Fibroblast of the aortic adventitia (primary cell): Measurements from ENCODE around the gene MT1E. TPM values are rescaled to one million over a fixed set of nuclear protein-coding genes. Genes with fewer than 3 reads are reported as not detected.

Source experiments
- DNase-seq: peaks from one replicate; pipeline ENCODE4 v3.0.0-alpha.2; 2010; ENCODE audit warnings: low read depth
- H3K4me3 ChIP-seq: 2 replicates; pipeline ENCODE4 v1.5.1; 2011; ENCODE audit warnings: low read depth, mild to moderate bottlenecking, control low read depth, low read length, moderate library complexity
- total RNA-seq: library from RNA; depleted of rRNA; stranded (reverse); fragments of >200 nt; gene quantifications from 2 replicates; pipeline ENCODE4 v1.2.3, GENCODE V29; 2012; ENCODE audit warnings: low replicate concordance
- TF ChIP-seq, protein P1 (sequence below): IDR thresholded peaks from 2 replicates; pipeline ENCODE4 v1.5.1; 2011; ENCODE audit warnings: mild to moderate bottlenecking, low read length, control low read depth, inconsistent platforms; ENCODE audit not compliant: insufficient read depth

The MT1E gene
- total RNA-seq, 1 donor = 54.7 TPM

GRCh38 chr16:56610017-56610608 is 15.5 kb upstream of the MT1E start:
- H3K4me3 ChIP-seq = peak overlapping the region; percentile 76
- TF ChIP-seq, protein P1, sequence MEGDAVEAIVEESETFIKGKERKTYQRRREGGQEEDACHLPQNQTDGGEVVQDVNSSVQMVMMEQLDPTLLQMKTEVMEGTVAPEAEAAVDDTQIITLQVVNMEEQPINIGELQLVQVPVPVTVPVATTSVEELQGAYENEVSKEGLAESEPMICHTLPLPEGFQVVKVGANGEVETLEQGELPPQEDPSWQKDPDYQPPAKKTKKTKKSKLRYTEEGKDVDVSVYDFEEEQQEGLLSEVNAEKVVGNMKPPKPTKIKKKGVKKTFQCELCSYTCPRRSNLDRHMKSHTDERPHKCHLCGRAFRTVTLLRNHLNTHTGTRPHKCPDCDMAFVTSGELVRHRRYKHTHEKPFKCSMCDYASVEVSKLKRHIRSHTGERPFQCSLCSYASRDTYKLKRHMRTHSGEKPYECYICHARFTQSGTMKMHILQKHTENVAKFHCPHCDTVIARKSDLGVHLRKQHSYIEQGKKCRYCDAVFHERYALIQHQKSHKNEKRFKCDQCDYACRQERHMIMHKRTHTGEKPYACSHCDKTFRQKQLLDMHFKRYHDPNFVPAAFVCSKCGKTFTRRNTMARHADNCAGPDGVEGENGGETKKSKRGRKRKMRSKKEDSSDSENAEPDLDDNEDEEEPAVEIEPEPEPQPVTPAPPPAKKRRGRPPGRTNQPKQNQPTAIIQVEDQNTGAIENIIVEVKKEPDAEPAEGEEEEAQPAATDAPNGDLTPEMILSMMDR = no peak
- DNase-seq = peak; percentile 90

DNA sequence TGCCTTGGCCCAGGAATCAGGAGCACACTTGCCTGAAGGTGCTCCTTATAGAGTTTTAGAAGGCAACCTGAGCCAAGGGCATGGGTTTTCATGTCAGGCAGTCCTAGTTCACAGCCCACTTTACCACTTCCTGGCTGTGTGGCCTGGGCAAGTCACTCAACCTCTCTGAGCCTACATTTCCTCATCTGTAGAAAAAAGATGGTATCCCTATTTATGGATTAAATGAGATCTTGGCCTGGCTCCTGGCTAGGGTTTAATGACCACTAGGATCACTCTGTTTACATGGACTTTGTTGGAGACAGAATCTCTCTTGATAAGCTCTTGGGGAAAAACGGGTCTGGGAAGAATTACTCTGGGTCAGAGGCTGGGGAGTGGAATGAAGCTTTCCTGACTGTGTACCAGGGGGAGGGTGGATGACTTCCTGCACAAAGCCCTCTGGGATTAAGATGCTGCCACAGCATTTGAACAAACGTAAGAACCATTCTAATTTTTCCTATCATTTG is 14.9 kb upstream of the MT1E start:
- TF ChIP-seq, protein P1 = no peak
- peak; percentile 66 for DNase-seq
- H3K4me3 ChIP-seq = no peak overlapping the region

GRCh38 chr16:56611281-56611833 is 14.2 kb upstream of the MT1E start:
- TF ChIP-seq, protein P1 = no peak
- DNase-seq = peak; percentile 76
- no peak overlapping the region for H3K4me3 ChIP-seq

GRCh38 chr16:56613706-56614105 is 11.9 kb upstream of the MT1E start:
- TF ChIP-seq, protein P1 = no peak

DNA sequence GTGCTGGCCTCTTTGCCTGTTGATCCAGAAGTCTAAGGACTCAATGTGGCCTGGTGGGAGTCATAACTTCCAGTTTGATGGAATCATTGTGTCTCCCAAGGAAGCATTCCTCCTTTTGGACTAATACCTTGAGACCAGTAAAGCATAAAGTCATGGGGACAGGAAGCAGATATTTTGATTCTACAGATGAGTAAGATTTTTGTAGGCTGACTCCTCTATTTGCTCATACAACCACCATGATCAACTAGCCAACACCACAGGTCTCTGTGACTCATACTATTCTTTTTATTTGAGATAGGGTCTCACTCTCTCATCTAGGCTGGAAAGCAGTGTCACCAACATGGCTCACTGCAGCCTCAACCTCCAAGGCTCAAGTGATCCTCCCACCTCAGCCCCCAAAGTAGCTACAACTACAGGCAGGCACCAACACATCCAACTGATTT is 11.0 kb upstream of the MT1E start:
- TF ChIP-seq, protein P1 = no peak
- peak; percentile 55 for DNase-seq
- no peak overlapping the region for H3K4me3 ChIP-seq

More at GRCh38 chr16:56613706-56614105, 11.9 kb upstream of the MT1E start:
- DNase-seq = no peak
- H3K4me3 ChIP-seq = no peak overlapping the region

DNA sequence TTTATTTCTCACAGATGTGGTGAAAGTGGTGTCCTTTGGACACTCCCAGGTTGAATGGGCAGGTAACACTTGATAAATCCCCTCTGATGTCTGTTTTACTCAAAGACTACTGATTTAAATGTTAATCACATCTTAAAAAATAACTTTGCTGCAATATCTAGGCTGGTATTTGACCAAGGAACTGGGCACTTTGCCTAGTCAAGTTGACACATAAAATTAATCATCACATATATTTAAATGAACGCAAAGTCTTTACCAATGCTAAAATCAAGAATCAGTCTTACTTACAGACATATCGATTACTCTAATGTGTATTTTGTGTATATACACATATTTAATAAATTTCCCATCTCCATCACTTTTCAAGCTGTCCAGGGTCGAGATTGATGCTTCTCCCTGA is 10.2 kb upstream of the MT1E start:
- H3K4me3 ChIP-seq = no peak overlapping the region
- peak; percentile 58 for DNase-seq
- TF ChIP-seq, protein P1 = no peak
